ENCODE data around the gene SNX14.
A peak's percentile ranks its signal among the peaks of the same experiment; 100 is the strongest.

Gene SNX14

GRCh38 chr6:85496009-85496579 is 97.6 kb downstream of the SNX14 start:
- DNase-seq: no peak

DNA sequence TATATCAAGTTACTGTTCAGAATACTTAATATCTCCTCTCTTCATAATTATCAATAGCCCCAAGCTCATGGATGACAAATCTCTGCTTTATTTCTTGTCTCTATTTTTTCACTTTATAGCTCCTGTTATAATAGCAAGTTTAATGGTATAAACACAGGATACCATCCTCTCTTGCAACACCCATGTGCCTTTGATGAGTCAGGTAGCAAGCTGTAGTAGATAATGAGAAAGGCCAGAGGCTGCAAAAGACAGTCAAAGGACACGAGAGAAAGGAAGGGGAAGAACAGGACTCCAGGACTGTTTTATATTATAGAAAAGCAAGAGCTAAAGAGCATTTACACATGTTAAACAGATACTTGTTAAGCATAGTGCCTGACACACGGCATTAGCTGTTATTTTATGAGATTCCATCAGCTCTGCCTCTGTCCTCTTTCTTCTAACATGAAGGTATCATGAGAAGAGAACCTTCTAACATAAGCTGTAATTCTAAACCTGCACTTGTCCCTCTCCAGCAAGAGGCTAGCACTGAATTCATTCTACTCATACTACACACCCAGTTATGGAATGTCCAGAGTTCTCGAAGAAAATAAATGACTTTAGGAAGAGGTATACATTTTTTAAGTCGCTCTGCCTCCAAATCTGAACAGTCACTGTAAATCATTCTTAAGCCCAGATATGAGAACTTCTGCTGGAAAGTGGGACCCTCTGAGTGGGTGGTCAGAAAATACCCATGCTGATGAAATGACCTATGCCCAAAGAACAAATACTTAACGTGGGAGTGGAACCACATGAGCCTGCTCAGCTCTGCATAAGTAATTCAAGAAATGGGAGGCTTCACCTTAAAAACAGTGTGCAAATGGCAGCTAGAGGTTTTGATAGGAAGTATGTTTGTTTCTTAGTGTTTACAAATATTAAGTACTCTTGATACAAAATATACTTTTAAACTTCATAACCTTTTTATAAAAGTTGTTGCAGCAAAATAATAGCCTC is 98.8 kb downstream of the SNX14 start:
- DNase-seq: no peak

DNA sequence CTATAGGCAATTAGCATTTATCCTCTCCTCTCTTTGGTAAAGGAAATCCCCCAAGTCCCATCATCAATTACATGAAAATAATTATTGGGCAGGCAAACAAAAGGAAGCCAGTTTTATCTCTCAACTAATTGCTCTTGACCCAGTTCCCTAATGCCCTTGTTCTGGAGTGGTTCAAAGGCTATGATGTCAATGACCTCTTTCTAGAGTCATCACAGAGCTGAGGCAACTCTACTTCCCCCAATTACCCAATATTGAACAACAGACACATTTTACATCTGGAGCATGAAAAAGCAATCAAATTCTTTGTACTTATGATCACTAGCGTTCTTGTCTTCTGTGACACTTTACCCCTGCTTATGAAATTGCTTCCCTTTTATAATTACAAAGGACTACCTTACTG is 100.3 kb downstream of the SNX14 start:
- DNase-seq: no peak

GRCh38 chr6:85490516-85491248 is 103.0 kb downstream of the SNX14 start:
- no peak for DNase-seq

DNA sequence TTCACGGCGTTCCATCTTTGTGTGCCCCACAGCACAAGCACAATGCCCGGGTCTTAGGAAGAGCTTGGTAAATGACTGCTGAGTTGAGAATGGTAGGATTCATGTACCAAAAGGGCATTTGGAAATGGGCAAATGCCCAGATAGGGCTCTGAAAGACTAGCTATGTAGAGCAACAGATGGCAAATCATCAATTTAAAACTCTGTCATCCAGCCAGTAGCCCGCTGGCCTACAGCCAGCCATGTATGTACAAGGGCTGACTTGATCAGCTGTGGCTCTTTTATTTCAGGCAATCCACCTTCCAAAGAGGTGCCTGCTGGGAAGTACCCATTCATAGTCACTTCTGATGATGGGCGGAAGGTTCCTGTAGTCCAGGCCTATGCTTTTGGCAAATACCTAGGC is 108.7 kb downstream of the SNX14 start:
- DNase-seq: no peak

DNA sequence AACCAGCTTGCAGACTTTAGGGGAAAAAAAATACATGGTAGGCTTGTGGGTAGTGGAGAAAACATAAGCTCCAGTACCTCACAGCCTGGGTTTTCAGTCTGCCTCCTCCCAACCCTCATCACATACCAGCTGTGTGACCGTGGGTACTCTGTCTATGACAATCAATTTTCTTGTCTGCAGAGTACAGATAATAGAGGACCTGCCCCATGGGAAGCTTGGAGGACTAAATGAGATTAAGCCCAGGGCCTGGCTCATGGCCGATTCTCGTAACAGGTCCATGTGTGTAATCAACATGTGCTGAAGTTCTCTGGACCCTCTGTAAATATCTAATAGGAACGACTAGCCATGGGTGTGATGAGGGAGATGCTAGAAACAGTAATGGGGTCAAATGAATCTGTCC is 109.8 kb downstream of the SNX14 start:
- DNase-seq: no peak

DNA sequence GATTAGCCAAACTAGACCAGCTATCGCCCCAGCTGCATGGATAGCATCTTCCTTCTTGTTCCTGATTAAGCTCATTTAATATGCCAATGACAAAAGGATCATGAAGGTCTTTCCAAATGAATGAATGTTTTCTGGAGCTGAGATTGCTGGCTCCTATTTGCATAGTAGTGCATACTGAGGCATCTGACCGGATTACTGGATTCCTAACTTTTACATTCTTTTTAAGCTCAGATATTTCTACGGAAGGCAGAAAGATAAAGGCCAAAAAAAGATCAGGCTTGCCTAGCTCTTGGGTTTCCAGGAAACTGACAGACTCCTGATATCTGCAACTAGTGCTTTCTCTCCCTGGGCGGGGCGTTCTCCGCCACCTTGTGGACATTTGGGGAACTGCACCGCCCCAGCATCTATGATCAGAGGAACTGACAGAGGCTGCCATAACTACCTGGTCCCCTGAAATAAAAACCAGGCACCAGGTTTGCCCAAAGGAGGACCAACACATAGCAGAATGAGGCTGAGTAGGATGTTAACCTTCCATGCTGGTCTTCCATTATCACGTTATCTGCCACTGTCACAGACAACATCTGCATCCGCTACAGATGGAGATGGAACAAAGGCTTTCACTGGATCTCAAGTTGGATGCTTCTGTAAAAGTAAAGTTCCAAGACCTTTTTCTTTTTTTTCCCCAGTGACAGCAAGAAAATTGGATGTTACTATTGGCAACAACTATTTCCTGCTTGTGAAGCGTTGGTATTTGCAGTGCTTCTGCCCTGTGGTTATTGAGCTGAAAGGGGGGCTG is 110.6 kb downstream of the SNX14 start:
- DNase-seq: peak; percentile 9

DNA sequence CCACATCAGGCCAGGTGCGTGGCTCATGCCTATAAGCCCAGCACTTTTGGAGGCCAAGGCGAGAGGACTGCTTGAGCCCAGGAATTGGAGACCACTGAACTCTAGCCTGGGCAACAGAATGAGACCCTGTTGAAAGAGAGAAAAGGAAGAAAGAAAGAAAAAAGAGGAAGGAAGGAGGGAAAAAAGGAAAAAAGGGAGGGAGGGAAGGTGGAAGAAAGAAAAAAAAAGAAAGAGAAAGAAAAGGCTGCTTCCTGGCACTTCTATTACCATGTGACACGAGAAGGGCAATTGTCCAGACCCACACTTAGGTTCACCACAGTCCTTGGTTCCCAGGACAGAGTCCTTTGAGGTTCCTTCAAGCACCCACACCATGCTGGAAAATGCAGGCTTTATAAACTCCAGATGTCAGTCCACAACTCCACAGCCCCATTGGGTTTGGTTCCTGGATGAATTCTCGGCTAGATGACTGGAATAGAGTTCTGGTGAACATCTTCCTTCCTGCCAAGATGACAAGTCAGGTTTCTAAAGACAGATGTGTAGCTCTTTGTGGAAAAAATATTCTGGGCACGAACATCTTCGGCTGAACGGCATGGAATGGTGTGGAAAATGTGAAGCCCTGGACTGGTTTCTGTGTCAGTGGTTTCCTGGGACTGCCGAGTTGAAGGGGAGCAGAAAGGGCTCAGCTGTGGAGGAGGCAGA is 111.3 kb downstream of the SNX14 start:
- no peak for DNase-seq

GRCh38 chr6:85479208-85479607 is 114.5 kb downstream of the SNX14 start:
- DNase-seq: no peak

GRCh38 chr6:85476532-85476931 is 117.1 kb downstream of the SNX14 start:
- DNase-seq: no peak

DNA sequence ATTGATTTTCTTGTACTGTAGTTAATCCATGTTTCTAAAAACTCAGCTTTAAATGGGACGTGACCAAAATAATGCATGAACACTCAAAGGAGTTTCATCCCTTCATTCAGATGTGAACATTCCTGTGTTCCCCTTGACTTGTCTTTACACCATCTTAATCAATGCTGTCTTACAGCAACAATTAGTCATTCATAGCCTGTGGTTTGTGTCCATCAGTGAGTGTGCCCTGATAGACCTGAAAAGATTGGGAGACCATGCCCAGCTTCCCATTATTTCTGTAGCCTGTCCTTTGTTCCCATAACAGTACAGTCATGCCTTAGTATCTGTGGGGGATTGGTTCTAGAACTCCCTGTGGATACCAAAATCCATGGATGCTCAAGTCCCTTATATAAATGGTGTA is 119.9 kb downstream of the SNX14 start:
- no peak for DNase-seq

DNA sequence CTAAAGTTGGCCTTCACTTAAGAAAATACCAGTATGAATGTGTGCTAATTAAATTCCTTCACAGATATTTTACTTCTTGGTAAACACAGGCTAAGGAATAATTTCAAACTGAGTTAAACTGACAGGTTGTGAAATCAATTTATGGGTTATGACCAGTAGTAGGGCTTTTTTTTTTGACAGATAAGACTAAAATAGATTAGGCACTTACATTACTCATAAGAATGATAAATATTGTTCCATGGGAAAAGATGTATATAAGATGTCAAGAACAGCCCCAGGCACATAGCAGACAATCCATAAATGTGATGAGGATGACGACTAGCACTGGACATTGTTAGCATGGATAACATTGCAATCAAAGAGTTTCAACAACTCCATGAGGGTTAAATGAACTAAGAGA is 120.9 kb downstream of the SNX14 start:
- no peak for DNase-seq

- DNase-seq: no peak
These were observed 123.6 kb downstream of the SNX14 start for GRCh38 chr6:85470023-85470410.

- DNase-seq: no peak
These were observed 124.2 kb downstream of the SNX14 start for GRCh38 chr6:85469276-85470022.

DNA sequence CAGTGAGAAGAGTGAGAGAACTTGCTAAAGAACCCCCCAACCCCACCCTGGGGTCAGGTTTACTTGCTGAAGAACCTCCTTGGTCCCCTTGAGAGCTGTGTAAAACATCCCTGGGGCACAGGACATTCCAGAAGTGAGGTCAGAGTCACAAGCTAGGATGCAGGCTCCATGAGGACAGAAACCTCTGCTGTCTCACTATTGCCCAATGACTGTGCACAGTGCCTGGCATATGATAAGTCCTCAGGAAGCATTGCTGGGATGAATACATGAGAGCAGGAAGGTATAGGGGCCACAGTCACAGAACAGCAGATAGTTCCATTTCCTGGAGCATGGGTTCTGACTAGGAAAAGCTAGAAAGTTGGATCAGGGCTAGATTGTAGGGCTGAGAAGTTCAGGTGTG is 125.3 kb downstream of the SNX14 start:
- no peak for DNase-seq

DNA sequence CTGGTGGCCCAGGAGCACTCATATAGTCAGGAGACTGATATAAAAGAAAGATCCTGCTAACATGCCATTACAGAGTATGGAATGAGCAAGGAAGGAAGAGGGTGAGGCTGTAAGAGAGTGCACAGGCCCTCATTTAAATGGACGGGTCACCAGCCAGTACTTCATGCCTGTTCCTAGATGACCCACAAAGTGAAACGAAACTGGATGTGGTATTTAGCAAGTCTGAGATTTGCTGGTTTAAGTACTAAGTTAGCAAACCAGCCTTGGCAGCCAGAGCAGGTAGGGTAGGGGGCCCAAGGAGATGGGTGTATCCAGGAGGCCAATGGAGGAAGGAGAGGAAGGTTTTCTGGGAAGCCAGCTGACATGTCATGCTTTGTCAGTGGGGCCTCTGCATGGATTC is 127.9 kb downstream of the SNX14 start:
- no peak for DNase-seq

DNA sequence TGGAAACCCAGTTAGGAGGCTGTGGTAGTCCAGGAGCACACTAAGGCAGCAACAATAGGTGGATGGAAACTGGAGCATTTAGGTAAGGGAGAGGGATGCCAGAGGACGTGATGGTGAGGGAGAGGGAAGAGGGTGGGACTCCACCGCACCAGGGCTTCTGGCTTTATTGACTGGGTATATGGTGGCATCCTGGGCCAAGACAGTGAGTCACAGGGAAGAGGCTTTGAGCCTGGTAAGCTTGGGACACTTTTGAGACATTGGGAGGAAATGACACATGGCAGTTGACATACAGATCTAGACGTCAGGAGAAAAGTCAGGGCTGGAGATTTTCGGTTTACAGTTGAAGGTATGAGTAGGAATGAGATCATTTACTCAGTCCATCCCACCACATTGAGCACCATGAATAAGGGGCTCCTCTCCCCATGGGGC is 128.9 kb downstream of the SNX14 start:
- DNase-seq: no peak

- DNase-seq: no peak
These were observed 129.4 kb downstream of the SNX14 start for GRCh38 chr6:85464260-85464644.

- no peak for DNase-seq
These were observed 129.9 kb downstream of the SNX14 start for GRCh38 chr6:85463621-85464259.

GRCh38 chr6:85462673-85463072 is 131.0 kb downstream of the SNX14 start:
- no peak for DNase-seq

- DNase-seq: no peak
These were observed 131.9 kb downstream of the SNX14 start for GRCh38 chr6:85461798-85462170.
